HepG2 (cell line): Measurements from ENCODE around the gene MYO18A. TPM values are rescaled to one million over a fixed set of nuclear protein-coding genes. Genes with fewer than 3 reads are reported as not detected.

ENCODE experiments used
- BHLHE40 ChIP-seq: IDR thresholded peaks from 2 replicates; pipeline ENCODE4 v1.6.1; 2011; ENCODE audit warnings: low read length, improper control_type of control experiment
- ELF1 ChIP-seq: sonication (generic); formaldehyde crosslinking; IDR thresholded peaks from 2 replicates; pipeline ENCODE4 v1.4.0; 2020; ENCODE audit warnings: missing genetic modification reagents
- GPN1 ChIP-seq: sonication (generic); formaldehyde crosslinking; IDR thresholded peaks from 2 replicates; pipeline ENCODE4 v1.5.1; 2020; ENCODE audit warnings: missing genetic modification reagents, borderline replicate concordance
- HOXD1 ChIP-seq: sonication (generic); formaldehyde crosslinking; IDR thresholded peaks from 2 replicates; pipeline ENCODE4 v1.5.0; 2020; ENCODE audit warnings: missing genetic modification reagents
- KIAA2018 ChIP-seq: sonication (generic); formaldehyde crosslinking; IDR thresholded peaks from 2 replicates; pipeline ENCODE4 v1.5.0; 2020; ENCODE audit warnings: mild to moderate bottlenecking, missing genetic modification reagents, borderline replicate concordance
- KLF11 ChIP-seq: IDR thresholded peaks from 2 replicates; pipeline ENCODE4 v1.6.1; 2016; ENCODE audit warnings: missing compliant biosample characterization
- PLSCR1 ChIP-seq: sonication (generic); formaldehyde crosslinking; IDR thresholded peaks from 2 replicates; pipeline ENCODE4 v1.5.0; 2020; ENCODE audit warnings: missing genetic modification reagents, mild to moderate bottlenecking, borderline replicate concordance
- RNF2 ChIP-seq: fragments of 450-650 bp; conservative IDR thresholded peaks from 2 replicates; pipeline ENCODE4 v1.6.1; 2016; ENCODE audit warnings: low read depth
- RORA ChIP-seq: sonication (generic); formaldehyde crosslinking; IDR thresholded peaks from 2 replicates; pipeline ENCODE4 v1.5.0; 2020; ENCODE audit warnings: mild to moderate bottlenecking, missing genetic modification reagents, moderate library complexity
- SMAD3 ChIP-seq: sonication (generic); formaldehyde crosslinking; IDR thresholded peaks from 2 replicates; pipeline ENCODE4 v1.4.0; 2020; ENCODE audit warnings: missing genetic modification reagents
- STAT5B ChIP-seq: sonication (generic); formaldehyde crosslinking; IDR thresholded peaks from 2 replicates; pipeline ENCODE4 v1.4.0; 2020; ENCODE audit warnings: missing genetic modification reagents
- TFDP2 ChIP-seq: sonication (generic); formaldehyde crosslinking; IDR thresholded peaks from 2 replicates; pipeline ENCODE4 v1.4.0; 2020; ENCODE audit warnings: missing genetic modification reagents
- TMF1 ChIP-seq: sonication (generic); formaldehyde crosslinking; IDR thresholded peaks from 2 replicates; pipeline ENCODE4 v1.8.1; 2022; ENCODE audit warnings: low read depth, missing genetic modification reagents
- ZBTB2 ChIP-seq: sonication (generic); formaldehyde crosslinking; IDR thresholded peaks from 2 replicates; pipeline ENCODE4 v1.8.0; 2022; ENCODE audit warnings: low read depth, missing genetic modification reagents
- ZNF652 ChIP-seq: IDR thresholded peaks from 2 replicates; pipeline ENCODE4 v1.6.1; 2016; ENCODE audit warnings: low read depth, borderline replicate concordance
- polyA plus RNA-seq, 8 experiments: library from polyadenylated mRNA; depleted of rRNA in 3 of 8; stranded (reverse) in 7 of 8; unstranded in 1 of 8; fragments of >200 nt; fragmentation: Illumina TruSeq in 4 of 8; extraction: Trizol in 4 of 8; gene quantifications; 2 replicates each; pipeline versions ENCODE4 v1.2.1 to v1.2.3, GENCODE V29; 2011 to 2016; ENCODE audit warnings: low read depth in 4 of 8, missing spikeins in 1 of 8, mixed read lengths in 1 of 8; ENCODE audit not compliant: insufficient read depth in 1 of 8
- total RNA-seq, 5 experiments: library from RNA; depleted of rRNA; stranded (reverse); fragments of >200 nt; fragmentation: Illumina TruSeq; extraction: Trizol; gene quantifications; 2 replicates each; pipeline ENCODE4 v1.2.3, GENCODE V29; 2016; ENCODE audit warnings: low read depth in 1 of 5

Gene MYO18A
- total and polyA plus RNA-seq, 2 of the 13 experiments (the other 11 are each of a cell fraction or from before 2014, with no cell fraction given) = 16.8 to 24.8 TPM

GRCh38 chr17:29042679-29043538 lies 137.3 kb downstream of the MYO18A start, which contains the start of gene PIPOX (continued):
- TF ChIP-seq ZBTB2 = no peak
- TF ChIP-seq RORA (CRISPR knock-in tag) = no peak
- TF ChIP-seq HOXD1 = no peak
- TF ChIP-seq GPN1 = no peak
- TF ChIP-seq RNF2 = no peak
- 0 out of 2 replicates have a peak, but pooled peaks have one; percentile 8 for TF ChIP-seq ELF1 (CRISPR knock-in tag)
- no peak for TF ChIP-seq ZNF652
- TF ChIP-seq KIAA2018 = no peak
- TF ChIP-seq STAT5B = no peak
- TF ChIP-seq SMAD3 (CRISPR knock-in tag) = no peak
- TF ChIP-seq TFDP2 = peak; percentile 55; the same call in 1 of the 2 replicates
- no peak for TF ChIP-seq KLF11 (CRISPR knock-in tag)
- no peak for TF ChIP-seq PLSCR1 (CRISPR knock-in tag)
- TF ChIP-seq BHLHE40 = no peak
- TF ChIP-seq TMF1 = no peak
